Measurements from ENCODE around the gene ZPBP2.
A peak's percentile ranks its signal among the peaks of the same experiment; 100 is the strongest.
"Not testable (repeated sequence)": the region's sequence is repeated elsewhere in the genome, so short reads cannot be mapped to it uniquely, and the experiment has no call there.

The ZPBP2 gene

GRCh38 chr17:39871801-39872200 lies 3.8 kb downstream of the ZPBP2 start:
- no peaks in the 10 kb centered on the region for H3K27me3 ChIP-seq (ENCODE audit: control insufficient read depth, low read length)
- peak overlapping the region; percentile 97 for H3K27ac ChIP-seq (ENCODE audit: low read depth, low read length)
- no peak for TF ChIP-seq EZH2phosphoT487 (IDR thresholded peaks at IDR 0.05; ENCODE audit: borderline replicate concordance, low read length)
- TF ChIP-seq CTCF (IDR thresholded peaks at IDR 0.05; ENCODE audit: low read depth, low read length, poor library complexity, severe bottlenecking) = no peak
- H3K36me3 ChIP-seq (ENCODE audit: control insufficient read depth, low read length) = peaks cover 6% of the 10 kb centered on the region; the same call in 1 of the 2 replicates
- no peaks in the 10 kb centered on the region for H4K20me1 ChIP-seq (ENCODE audit: control insufficient read depth, insufficient read depth, low read depth, low read length)
- peaks cover 39% of the 10 kb centered on the region for H3F3A ChIP-seq (ENCODE audit: control insufficient read depth, insufficient read depth)
- peaks cover 81% of the 10 kb centered on the region for H3K4me1 ChIP-seq (ENCODE audit: control insufficient read depth, low read length)
- peak overlapping the region; percentile 78 for H3K4me3 ChIP-seq (ENCODE audit: low read length)
- H3K4me2 ChIP-seq (ENCODE audit: low read length) = peak overlapping the region; percentile 83
- H3K9me2 ChIP-seq (replicated peaks; ENCODE audit: control insufficient read depth, low read length) = no peaks in the 10 kb centered on the region
- H3K9me3 ChIP-seq (ENCODE audit: control insufficient read depth, insufficient read depth, low read length) = no peaks in the 10 kb centered on the region
- peaks cover 37% of the 10 kb centered on the region for H3K79me2 ChIP-seq (ENCODE audit: control insufficient read depth, low read length)

- Histone ChIP-seq H3K9me3 (ENCODE audit: control insufficient read depth, insufficient read depth, low read length) (no peaks in the 10 kb centered on the region), H3K27ac (ENCODE audit: low read depth, low read length) (peak overlapping the region; percentile 97), H3K4me3 (ENCODE audit: low read length) (peak overlapping the region; percentile 78)
Measured at GRCh38 chr17:39872751-39873150, 4.7 kb downstream of the ZPBP2 start.

GRCh38 chr17:39886102-39886501 lies 18.1 kb downstream of the ZPBP2 start:
- H3K27ac ChIP-seq (ENCODE audit: low read depth, low read length); H3K79me2 ChIP-seq (ENCODE audit: control insufficient read depth, low read length); H3K9me2 ChIP-seq (replicated peaks; ENCODE audit: control insufficient read depth, low read length); H3K4me3 ChIP-seq (ENCODE audit: low read length); H3K9me3 ChIP-seq (ENCODE audit: control insufficient read depth, insufficient read depth, low read length); H3K27me3 ChIP-seq (ENCODE audit: control insufficient read depth, low read length); H3K4me2 ChIP-seq (ENCODE audit: low read length); H4K20me1 ChIP-seq (ENCODE audit: control insufficient read depth, insufficient read depth, low read depth, low read length); H3F3A ChIP-seq (ENCODE audit: control insufficient read depth, insufficient read depth): not testable (repeated sequence)
- Histone ChIP-seq H3K36me3 (ENCODE audit: control insufficient read depth, low read length) (peaks cover 16% of the 10 kb centered on the region), H3K4me1 (ENCODE audit: control insufficient read depth, low read length) (peaks cover 15% of the 10 kb centered on the region)

More at GRCh38 chr17:39872751-39873150, 4.7 kb downstream of the ZPBP2 start:
- Histone ChIP-seq H4K20me1 (ENCODE audit: control insufficient read depth, insufficient read depth, low read depth, low read length) (no peaks in the 10 kb centered on the region), H3F3A (ENCODE audit: control insufficient read depth, insufficient read depth) (peaks cover 36% of the 10 kb centered on the region), H3K4me1 (ENCODE audit: control insufficient read depth, low read length) (peaks cover 75% of the 10 kb centered on the region), H3K79me2 (ENCODE audit: control insufficient read depth, low read length) (peaks cover 33% of the 10 kb centered on the region), H3K9me2 (replicated peaks; ENCODE audit: control insufficient read depth, low read length) (no peaks in the 10 kb centered on the region), H3K36me3 (ENCODE audit: control insufficient read depth, low read length) (peaks cover 10% of the 10 kb centered on the region), H3K4me2 (ENCODE audit: low read length) (peak overlapping the region; percentile 83), H3K27me3 (ENCODE audit: control insufficient read depth, low read length) (no peaks in the 10 kb centered on the region)
- TF ChIP-seq EZH2phosphoT487 (IDR thresholded peaks at IDR 0.05; ENCODE audit: borderline replicate concordance, low read length) (no peak), CTCF (IDR thresholded peaks at IDR 0.05; ENCODE audit: low read depth, low read length, poor library complexity, severe bottlenecking) (peak; percentile 55)

GRCh38 chr17:39887078-39887477 lies 19.1 kb downstream of the ZPBP2 start:
- TF ChIP-seq EZH2phosphoT487 (IDR thresholded peaks at IDR 0.05; ENCODE audit: borderline replicate concordance, low read length) (no peak), CTCF (IDR thresholded peaks at IDR 0.05; ENCODE audit: low read depth, low read length, poor library complexity, severe bottlenecking) (no peak)
- H3K9me3 ChIP-seq (ENCODE audit: control insufficient read depth, insufficient read depth, low read length) = no peaks in the 10 kb centered on the region

More at GRCh38 chr17:39887078-39887477, 19.1 kb downstream of the ZPBP2 start:
- Histone ChIP-seq H3K36me3 (ENCODE audit: control insufficient read depth, low read length) (peaks cover 16% of the 10 kb centered on the region), H3K4me3 (ENCODE audit: low read length) (no peak overlapping the region), H4K20me1 (ENCODE audit: control insufficient read depth, insufficient read depth, low read depth, low read length) (no peaks in the 10 kb centered on the region), H3K4me1 (ENCODE audit: control insufficient read depth, low read length) (peaks cover 8% of the 10 kb centered on the region), H3K27ac (ENCODE audit: low read depth, low read length) (no peak overlapping the region), H3K79me2 (ENCODE audit: control insufficient read depth, low read length) (no peaks in the 10 kb centered on the region), H3K4me2 (ENCODE audit: low read length) (no peak overlapping the region), H3F3A (ENCODE audit: control insufficient read depth, insufficient read depth) (no peaks in the 10 kb centered on the region), H3K27me3 (ENCODE audit: control insufficient read depth, low read length) (no peaks in the 10 kb centered on the region), H3K9me2 (replicated peaks; ENCODE audit: control insufficient read depth, low read length) (no peaks in the 10 kb centered on the region)

Measured in DOHH2 (cell line).